Measurements from ENCODE around the gene SYPL1.

DNA sequence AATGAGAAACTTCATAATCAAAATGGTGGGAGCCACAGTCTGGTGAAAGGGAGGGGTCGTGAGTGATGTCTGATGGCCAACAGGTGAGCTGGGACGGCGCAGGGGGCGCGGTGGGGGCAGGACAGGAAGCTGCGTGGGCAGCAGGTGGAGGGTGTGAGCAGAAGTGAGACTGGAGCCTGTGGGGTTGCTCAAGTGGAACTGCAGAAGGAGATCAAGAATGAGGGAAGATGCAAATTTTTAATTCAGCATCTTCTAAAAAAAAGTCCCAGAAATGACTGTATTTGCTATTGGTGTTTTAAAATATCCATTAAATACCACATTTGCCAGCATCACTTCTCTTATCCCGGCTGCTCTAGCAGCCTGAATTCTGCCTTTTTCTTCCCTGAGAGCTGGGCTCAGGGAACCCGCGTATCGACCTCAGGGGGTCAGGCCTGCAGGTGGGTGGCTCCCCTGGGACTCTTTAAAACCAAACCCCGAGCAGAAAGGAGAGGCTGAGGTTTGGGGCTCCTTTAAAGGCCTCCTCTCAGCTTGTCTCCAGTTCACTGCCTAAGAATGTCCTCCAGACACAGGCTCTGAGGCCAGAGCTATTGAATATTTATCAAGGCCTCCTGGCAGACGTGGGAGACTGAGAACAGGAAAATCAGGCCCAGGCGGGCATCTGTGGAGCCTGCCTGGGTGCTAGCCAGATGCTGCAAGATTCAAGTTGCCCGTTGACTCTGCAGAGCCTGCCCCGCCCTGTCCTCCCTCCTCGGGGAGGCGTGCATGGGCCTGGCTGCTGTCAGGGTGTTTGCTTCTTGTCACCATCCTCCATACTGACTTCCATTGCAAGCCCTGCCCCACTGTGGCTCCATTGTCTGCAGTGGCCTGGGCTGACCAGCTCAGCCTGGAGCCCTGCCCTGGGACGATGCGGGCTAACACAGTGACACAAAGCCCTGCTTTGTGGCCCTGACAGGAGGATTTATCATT is 53.9 kb downstream of the SYPL1 start:
- TF ChIP-seq POLR2A (IDR thresholded peaks at IDR 0.05) (no peak), POLR2AphosphoS5 (IDR thresholded peaks at IDR 0.05; ENCODE audit: insufficient read depth in 1 of 2, low read depth in 1 of 2) (peak; percentile 36 to 48)
- TF ChIP-seq, protein P1, sequence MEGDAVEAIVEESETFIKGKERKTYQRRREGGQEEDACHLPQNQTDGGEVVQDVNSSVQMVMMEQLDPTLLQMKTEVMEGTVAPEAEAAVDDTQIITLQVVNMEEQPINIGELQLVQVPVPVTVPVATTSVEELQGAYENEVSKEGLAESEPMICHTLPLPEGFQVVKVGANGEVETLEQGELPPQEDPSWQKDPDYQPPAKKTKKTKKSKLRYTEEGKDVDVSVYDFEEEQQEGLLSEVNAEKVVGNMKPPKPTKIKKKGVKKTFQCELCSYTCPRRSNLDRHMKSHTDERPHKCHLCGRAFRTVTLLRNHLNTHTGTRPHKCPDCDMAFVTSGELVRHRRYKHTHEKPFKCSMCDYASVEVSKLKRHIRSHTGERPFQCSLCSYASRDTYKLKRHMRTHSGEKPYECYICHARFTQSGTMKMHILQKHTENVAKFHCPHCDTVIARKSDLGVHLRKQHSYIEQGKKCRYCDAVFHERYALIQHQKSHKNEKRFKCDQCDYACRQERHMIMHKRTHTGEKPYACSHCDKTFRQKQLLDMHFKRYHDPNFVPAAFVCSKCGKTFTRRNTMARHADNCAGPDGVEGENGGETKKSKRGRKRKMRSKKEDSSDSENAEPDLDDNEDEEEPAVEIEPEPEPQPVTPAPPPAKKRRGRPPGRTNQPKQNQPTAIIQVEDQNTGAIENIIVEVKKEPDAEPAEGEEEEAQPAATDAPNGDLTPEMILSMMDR (IDR thresholded peaks at IDR 0.05): no peak

Measured in vagina (tissue), 2 donors.